ENCODE results near the gene ITGA8. TPM values are rescaled to one million over a fixed set of nuclear protein-coding genes. Genes with fewer than 3 reads are reported as not detected.
"Not testable (repeated sequence)": the region's sequence is repeated elsewhere in the genome, so short reads cannot be mapped to it uniquely, and the experiment has no call there.

Gene ITGA8
- total and polyA plus RNA-seq, 7 donors: 0.46 to 5.7 (median 0.81) TPM

- Histone ChIP-seq H3K27me3 (no peaks in the 10 kb centered on the region), H3K9me3 (peaks cover 0 to 3% (median 0%) of the 10 kb centered on the region in 4 donors), H3K4me1 (no peaks in the 10 kb centered on the region), H3K36me3 (no peaks in the 10 kb centered on the region), H3K4me3 (no peak overlapping the region), H3K27ac (no peak overlapping the region)
- intact Hi-C loops (cut with DNase I): no loop called here
- TF ChIP-seq POLR2A (IDR thresholded peaks at IDR 0.05): no peak
- TF ChIP-seq POLR2AphosphoS5 (IDR thresholded peaks at IDR 0.05): no peak
- TF ChIP-seq EP300 (IDR thresholded peaks at IDR 0.05): no peak
- no peak for TF ChIP-seq CTCF (IDR thresholded peaks at IDR 0.05)
- 64 to 81% methylated on average over 2 of the region's 2 CpGs for WGBS, 2 donors
- no peak for DNase-seq
Observed at GRCh38 chr10:15540727-15541126, 179.0 kb downstream of the ITGA8 start.

- no peaks in the 10 kb centered on the region for H3K27me3 ChIP-seq
- WGBS, 2 donors: 88 to 89% methylated on average over 1 of the region's 1 CpG
- no peaks in the 10 kb centered on the region for H3K36me3 ChIP-seq
- TF ChIP-seq POLR2AphosphoS5 (IDR thresholded peaks at IDR 0.05) (no peak), CTCF (IDR thresholded peaks at IDR 0.05) (no peak), POLR2A (IDR thresholded peaks at IDR 0.05) (no peak), EP300 (IDR thresholded peaks at IDR 0.05) (no peak)
- H3K9me3 ChIP-seq: peaks cover 0 to 3% (median 0%) of the 10 kb centered on the region in 4 donors
- H3K4me1 ChIP-seq: no peaks in the 10 kb centered on the region
- intact Hi-C loops (cut with DNase I): no loop called here
- H3K4me3 ChIP-seq: no peak overlapping the region
- DNase-seq: no peak
- H3K27ac ChIP-seq: no peak overlapping the region
Observed at GRCh38 chr10:15539262-15539661, 180.5 kb downstream of the ITGA8 start.

GRCh38 chr10:15534928-15535538 lies 184.7 kb downstream of the ITGA8 start:
- WGBS, 2 donors: 93 to 97% methylated on average over 30 to 31 of the region's 31 CpGs
- intact Hi-C loops (cut with DNase I); H3K9me3 ChIP-seq; H3K27ac ChIP-seq; H3K27me3 ChIP-seq; H3K36me3 ChIP-seq; DNase-seq; H3K4me3 ChIP-seq; H3K4me1 ChIP-seq: not testable (repeated sequence)

GRCh38 chr10:15531927-15532722 lies 187.6 kb downstream of the ITGA8 start:
- H3K36me3 ChIP-seq: no peaks in the 10 kb centered on the region
- no peak overlapping the region for H3K27ac ChIP-seq
- TF ChIP-seq CTCF (IDR thresholded peaks at IDR 0.05) (no peak), POLR2A (IDR thresholded peaks at IDR 0.05) (no peak), EP300 (IDR thresholded peaks at IDR 0.05) (no peak), POLR2AphosphoS5 (IDR thresholded peaks at IDR 0.05) (no peak)
- no peak overlapping the region for H3K4me3 ChIP-seq
- H3K4me1 ChIP-seq: no peaks in the 10 kb centered on the region
- H3K27me3 ChIP-seq: no peaks in the 10 kb centered on the region
- no peaks in the 10 kb centered on the region for H3K9me3 ChIP-seq
- intact Hi-C loops (cut with DNase I): no loop called here
- 88 to 91% methylated on average over 13 of the region's 13 CpGs for WGBS, 2 donors
- no peak for DNase-seq

GRCh38 chr10:15528859-15529239 lies 190.9 kb downstream of the ITGA8 start:
- H3K4me3 ChIP-seq: no peak overlapping the region
- no peaks in the 10 kb centered on the region for H3K27me3 ChIP-seq
- no peaks in the 10 kb centered on the region for H3K9me3 ChIP-seq
- no peaks in the 10 kb centered on the region for H3K4me1 ChIP-seq
- no peak for TF ChIP-seq POLR2A (IDR thresholded peaks at IDR 0.05)
- no peak for TF ChIP-seq CTCF (IDR thresholded peaks at IDR 0.05)
- TF ChIP-seq POLR2AphosphoS5 (IDR thresholded peaks at IDR 0.05): no peak
- no peak for TF ChIP-seq EP300 (IDR thresholded peaks at IDR 0.05)
- WGBS, 2 donors: 75 to 82% methylated on average over 4 of the region's 4 CpGs
- no peaks in the 10 kb centered on the region for H3K36me3 ChIP-seq
- H3K27ac ChIP-seq: no peak overlapping the region
- intact Hi-C loops (cut with DNase I): no loop called here
- DNase-seq: no peak
